NCI-H1092 treated with DMSO at 0.1 percent for 48 hours (cell line): Measurements from ENCODE around the gene CORO7.
"Not testable (repeated sequence)": the region's sequence is repeated elsewhere in the genome, so short reads cannot be mapped to it uniquely, and the experiment has no call there.

Experiments used
- DNase-seq: peaks from one replicate; lab custom pipeline; 2025; lab: John Stamatoyannopoulos, UW

Gene CORO7

GRCh38 chr16:4337540-4338088 lies 78.8 kb downstream of the CORO7 start:
- no peak for DNase-seq

- no peak for DNase-seq
Observed at GRCh38 chr16:4336701-4337539, 79.5 kb downstream of the CORO7 start.

- no peak for DNase-seq
Observed at GRCh38 chr16:4334724-4335495, 81.5 kb downstream of the CORO7 start.

GRCh38 chr16:4333714-4334113 lies 82.7 kb downstream of the CORO7 start:
- DNase-seq, result not testable (repeated sequence)

GRCh38 chr16:4333308-4333638 lies 83.1 kb downstream of the CORO7 start:
- DNase-seq, result no peak

- DNase-seq, result no peak
Observed at GRCh38 chr16:4332623-4333307, 83.6 kb downstream of the CORO7 start.

- no peak for DNase-seq
Observed at GRCh38 chr16:4332083-4332482, 84.3 kb downstream of the CORO7 start.

GRCh38 chr16:4330277-4330874 lies 86.0 kb downstream of the CORO7 start:
- DNase-seq, result peak; percentile 54

GRCh38 chr16:4328782-4329775 lies 87.3 kb downstream of the CORO7 start:
- DNase-seq, result no peak

GRCh38 chr16:4328046-4328781 lies 88.2 kb downstream of the CORO7 start:
- peak; percentile 62 for DNase-seq

- no peak for DNase-seq
Observed at GRCh38 chr16:4327386-4328045, 88.9 kb downstream of the CORO7 start.

- DNase-seq, result no peak
Observed at GRCh38 chr16:4325253-4325758, 91.1 kb downstream of the CORO7 start.

- DNase-seq, result no peak
Observed at GRCh38 chr16:4324492-4325252, 91.7 kb downstream of the CORO7 start.

- no peak for DNase-seq
Observed at GRCh38 chr16:4323845-4324488, 92.4 kb downstream of the CORO7 start.

- DNase-seq, result no peak
Observed at GRCh38 chr16:4323071-4323844, 93.1 kb downstream of the CORO7 start.

- no peak for DNase-seq
Observed at GRCh38 chr16:4322121-4323052, 94.0 kb downstream of the CORO7 start.
